Heart left ventricle (tissue), 13 donors: ENCODE results near the gene IER5.

Experiments
- CTCF ChIP-seq, 12 donors: fragments of 200-600 bp; sonication (generic) in 4 of 12; IDR thresholded peaks; one replicate each; pipeline versions ENCODE4 v1.5.0 to v1.8.0; 2018 to 2022; ENCODE audit warnings: antibody characterized with exemption in 12 of 12, mild to moderate bottlenecking in 5 of 12
- POLR2A ChIP-seq, 2 donors: fragments of 450-650 bp; IDR thresholded peaks; one replicate each; pipeline ENCODE4 v1.6.1; 2017; ENCODE audit warnings: antibody characterized with exemption in 2 of 2, mild to moderate bottlenecking in 2 of 2, moderate library complexity in 2 of 2
- donor health status: ischemic (EF 13 %, LVEDD 7.1; RV severe dilation, severe dysfunction).
- donor health status: DM: no; HTN: yes; CAD: no.
- donor health status: DM: no; HTN: no; CAD: no.
- donor health status: ischemic (EF 25% LVEDD 6.9; RV normal size, moderate dysfunction).
- donor health status: ischemic (EF 25% LVEDD 5.7; RV mildly dilated, moderate dysfunction).
- donor health status: ischemic (EF 35%, LVEDD 5.7; RV mildly dilated, moderate dysfunction).
- donor health status: nonischemic (EF 11% LVEDD 7.7; RV severe dilation, severe dysfunction).
- donor health status: DM: yes; HTN: yes; CAD: no.
- donor health status: PGD.
- donor health status: ischemic (EF 29% LVEDD 5.4; RV normal size, mild dysfunction).
- donor health status: nonischemic (EF 23%, LVEDD 6.1; RV moderate dilation, normal function).

DNA sequence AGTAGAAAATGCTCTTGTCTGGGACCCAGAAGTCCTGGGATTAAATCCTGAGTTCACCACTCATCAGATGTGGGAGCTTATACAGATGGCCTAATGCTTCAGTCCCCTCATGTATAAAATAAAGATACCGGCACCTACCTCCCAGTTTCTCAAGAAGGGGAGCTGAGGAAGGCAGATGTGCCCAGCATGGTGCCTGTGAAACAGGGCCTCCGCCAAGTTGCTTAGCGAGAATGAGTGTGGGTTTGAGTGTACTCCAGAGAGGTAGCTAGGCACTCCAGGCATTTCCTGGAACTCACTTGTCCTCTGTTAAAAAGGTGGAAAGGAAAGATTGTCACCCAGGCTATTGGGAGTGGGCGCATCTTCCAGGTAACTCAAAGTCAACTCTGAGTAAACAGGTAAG lies 37.8 kb downstream of the IER5 start:
- TF ChIP-seq CTCF (IDR thresholded peaks at IDR 0.05) (no peak), POLR2A (IDR thresholded peaks at IDR 0.05) (no peak)
